CD4-positive, alpha-beta T cell treated with Interleukin-17A for 1 hour (primary cell): ENCODE data around the gene ZNFX1.
"Not testable (repeated sequence)": the region's sequence is repeated elsewhere in the genome, so short reads cannot be mapped to it uniquely, and the experiment has no call there.

Experiments
- DNase-seq: peaks from one replicate; pipeline ENCODE4 v3.0.0-alpha.2; 2020

The ZNFX1 gene

DNA sequence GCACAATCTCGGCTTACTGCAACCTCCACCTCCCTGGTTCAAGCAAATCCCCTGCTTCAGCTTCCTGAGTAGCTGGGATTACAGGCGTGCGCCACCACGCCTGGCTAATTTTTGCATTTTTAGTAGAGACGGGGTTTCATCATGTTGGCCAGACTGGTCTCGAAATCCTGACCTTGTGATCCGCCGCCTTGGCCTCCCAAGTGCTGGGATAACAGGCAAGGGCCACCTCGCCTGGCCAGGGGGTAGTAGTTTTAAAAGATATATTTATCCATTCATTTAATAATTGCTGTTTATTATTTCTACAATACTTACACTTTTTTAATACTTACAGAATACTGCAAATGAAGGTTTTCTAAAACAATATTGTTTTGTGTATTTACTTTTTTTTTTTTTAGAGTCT lies 74.1 kb downstream of the ZNFX1 start:
- DNase-seq = no peak

- no peak for DNase-seq
Observed at GRCh38 chr20:49203011-49203410, 74.8 kb downstream of the ZNFX1 start.

- DNase-seq = no peak
Observed at GRCh38 chr20:49199729-49200293, 78.0 kb downstream of the ZNFX1 start.

DNA sequence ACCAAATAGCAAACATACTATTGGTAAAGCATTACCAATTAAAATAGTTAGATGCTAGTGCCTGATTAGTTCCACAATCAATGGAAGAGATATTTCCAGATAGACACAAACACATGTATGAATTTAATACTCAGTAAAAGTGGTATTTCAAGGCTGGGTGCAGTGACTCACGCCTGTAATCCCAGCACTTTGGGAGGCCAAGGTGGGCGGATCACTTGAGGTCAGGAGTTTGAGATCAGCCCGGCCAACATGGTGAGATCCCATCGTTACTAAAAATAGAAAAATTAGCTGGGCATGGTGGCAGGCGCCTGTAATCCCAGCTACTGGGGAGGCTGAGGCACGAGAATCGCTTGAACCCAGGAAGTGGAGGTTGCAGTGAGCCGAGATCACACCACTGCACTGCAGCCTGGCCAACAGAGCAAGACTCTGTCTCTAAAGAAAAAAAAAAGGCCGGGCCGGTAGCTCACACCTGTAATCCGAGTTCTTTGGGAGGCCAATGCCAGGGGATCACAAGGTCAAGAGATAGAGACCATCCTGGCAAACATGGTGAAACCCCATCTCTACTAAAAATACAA lies 84.8 kb downstream of the ZNFX1 start:
- DNase-seq = not testable (repeated sequence)
